22Rv1 (cell line): Measurements from ENCODE around the gene RHBDF2.

Experiments
- H3K27ac ChIP-seq: fragments of 450-650 bp; 2 replicates; pipeline ENCODE4 v1.5.1; 2017
- ZFX ChIP-seq: fragments of 450-650 bp; IDR thresholded peaks from 2 replicates; pipeline ENCODE4 v1.6.1; 2017; ENCODE audit warnings: antibody characterized with exemption, borderline replicate concordance
- TF ChIP-seq, protein P1 (sequence below): fragments of 450-650 bp; IDR thresholded peaks from 2 replicates; pipeline ENCODE4 v1.5.1; 2017; ENCODE audit warnings: mild to moderate bottlenecking

The RHBDF2 gene

GRCh38 chr17:76473541-76473985, 27.7 kb downstream of the RHBDF2 start:
- H3K27ac ChIP-seq: no peak overlapping the region
- TF ChIP-seq ZFX: no peak
- TF ChIP-seq, protein P1, sequence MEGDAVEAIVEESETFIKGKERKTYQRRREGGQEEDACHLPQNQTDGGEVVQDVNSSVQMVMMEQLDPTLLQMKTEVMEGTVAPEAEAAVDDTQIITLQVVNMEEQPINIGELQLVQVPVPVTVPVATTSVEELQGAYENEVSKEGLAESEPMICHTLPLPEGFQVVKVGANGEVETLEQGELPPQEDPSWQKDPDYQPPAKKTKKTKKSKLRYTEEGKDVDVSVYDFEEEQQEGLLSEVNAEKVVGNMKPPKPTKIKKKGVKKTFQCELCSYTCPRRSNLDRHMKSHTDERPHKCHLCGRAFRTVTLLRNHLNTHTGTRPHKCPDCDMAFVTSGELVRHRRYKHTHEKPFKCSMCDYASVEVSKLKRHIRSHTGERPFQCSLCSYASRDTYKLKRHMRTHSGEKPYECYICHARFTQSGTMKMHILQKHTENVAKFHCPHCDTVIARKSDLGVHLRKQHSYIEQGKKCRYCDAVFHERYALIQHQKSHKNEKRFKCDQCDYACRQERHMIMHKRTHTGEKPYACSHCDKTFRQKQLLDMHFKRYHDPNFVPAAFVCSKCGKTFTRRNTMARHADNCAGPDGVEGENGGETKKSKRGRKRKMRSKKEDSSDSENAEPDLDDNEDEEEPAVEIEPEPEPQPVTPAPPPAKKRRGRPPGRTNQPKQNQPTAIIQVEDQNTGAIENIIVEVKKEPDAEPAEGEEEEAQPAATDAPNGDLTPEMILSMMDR: peak; percentile 38; the same call in 1 of the 2 replicates

DNA sequence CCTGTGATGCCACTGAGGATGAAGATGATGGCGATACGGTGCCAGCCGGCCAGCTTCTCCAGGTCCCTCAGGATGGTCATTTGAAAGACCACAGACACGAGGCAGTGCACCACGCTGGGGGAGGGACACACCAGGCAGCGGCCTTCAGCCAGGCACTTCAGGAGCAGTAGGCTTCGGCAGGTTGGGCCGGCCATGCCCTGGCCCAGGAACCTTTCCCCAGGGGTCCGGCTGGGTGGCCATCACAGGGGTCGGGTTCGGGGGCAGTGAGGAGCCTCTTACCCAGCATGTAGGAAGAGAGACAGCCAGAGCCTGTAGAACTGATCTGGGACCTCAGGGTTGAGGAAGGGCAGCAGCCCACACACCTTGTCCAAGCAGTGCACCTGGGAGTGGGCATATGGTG, 28.5 kb downstream of the RHBDF2 start:
- TF ChIP-seq, protein P1: no peak
- no peak for TF ChIP-seq ZFX
- no peak overlapping the region for H3K27ac ChIP-seq

GRCh38 chr17:76472258-76472645, 29.0 kb downstream of the RHBDF2 start:
- TF ChIP-seq ZFX: no peak
- TF ChIP-seq, protein P1: no peak
- H3K27ac ChIP-seq: no peak overlapping the region

DNA sequence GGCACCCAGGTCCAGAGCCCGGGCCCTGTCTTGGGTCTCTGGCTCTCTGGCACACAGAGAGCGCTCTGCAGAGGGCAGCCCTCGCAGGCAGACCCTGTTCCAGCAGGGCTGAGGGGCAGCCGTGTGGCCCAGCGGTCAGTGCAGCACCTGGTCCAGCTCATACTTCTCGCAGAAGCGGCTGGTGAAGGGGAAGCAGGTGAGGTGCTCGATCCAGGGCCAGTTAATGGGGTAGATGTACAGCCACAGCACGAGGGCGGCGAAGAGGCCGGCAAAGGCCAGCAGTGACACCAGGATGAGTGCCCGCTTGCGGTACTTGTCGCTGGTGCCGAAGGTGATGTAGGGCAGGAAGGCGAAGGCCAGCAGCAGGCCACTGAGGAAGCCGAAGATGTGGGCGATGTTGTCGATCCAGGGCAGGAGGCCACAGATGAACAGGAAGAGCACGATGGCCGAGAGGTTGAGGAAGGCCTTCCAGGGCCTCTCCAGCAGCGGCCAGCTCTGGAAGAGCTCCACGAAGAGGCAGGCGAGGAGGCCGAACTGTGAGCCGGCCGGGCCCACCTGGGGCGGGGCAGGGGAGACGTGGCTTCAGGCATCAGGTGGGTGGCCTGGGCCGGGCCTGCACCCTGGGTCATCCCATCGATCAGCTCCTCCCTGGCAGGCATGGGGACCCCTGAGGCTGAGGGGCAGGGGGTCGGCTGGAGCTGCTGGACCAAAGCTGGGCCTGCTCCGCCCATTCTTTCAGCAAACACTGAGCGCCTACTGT, 29.5 kb downstream of the RHBDF2 start:
- no peak for TF ChIP-seq ZFX
- TF ChIP-seq, protein P1: no peak
- H3K27ac ChIP-seq: no peak overlapping the region

DNA sequence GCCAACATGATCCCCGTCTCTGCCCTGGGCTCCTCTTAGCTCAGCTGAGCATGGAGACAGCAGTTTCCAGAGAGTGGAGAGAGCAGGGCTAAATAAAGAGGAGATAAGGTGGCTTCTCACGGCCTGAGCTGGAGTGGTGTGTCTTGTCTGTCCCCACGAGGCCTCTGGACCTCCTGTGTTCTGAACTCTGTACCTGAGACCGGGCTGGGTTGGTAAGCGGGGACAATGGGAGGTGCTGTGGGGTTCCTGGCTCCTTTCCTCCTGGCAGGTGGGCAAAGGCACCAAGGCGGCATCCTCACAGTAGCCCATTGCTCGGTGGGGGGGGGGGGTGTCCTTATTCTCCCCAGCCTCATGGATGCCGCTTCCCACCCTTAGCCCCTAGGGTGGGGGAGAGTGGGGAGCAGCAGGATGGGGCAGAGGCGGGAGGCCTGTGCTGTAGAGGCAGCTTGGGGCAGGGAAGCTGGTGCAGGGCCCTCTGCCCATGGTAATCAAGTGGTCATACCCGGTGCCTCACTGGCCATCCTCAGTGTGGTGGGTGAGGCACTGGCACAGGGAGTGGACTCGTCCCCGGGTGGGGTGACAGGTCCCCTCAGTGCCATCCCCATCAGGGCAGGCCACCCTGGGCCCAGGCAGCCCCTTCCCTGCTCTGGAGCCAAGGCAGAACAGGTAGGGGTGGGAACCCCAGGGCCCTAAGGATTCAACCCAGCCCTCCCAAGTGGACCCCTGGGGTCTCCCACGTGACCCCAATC, 31.1 kb downstream of the RHBDF2 start:
- no peak overlapping the region for H3K27ac ChIP-seq
- TF ChIP-seq, protein P1: no peak
- no peak for TF ChIP-seq ZFX

- H3K27ac ChIP-seq: no peak overlapping the region
- no peak for TF ChIP-seq ZFX
- TF ChIP-seq, protein P1: no peak
Measured at GRCh38 chr17:76469076-76469990, 31.9 kb downstream of the RHBDF2 start.

DNA sequence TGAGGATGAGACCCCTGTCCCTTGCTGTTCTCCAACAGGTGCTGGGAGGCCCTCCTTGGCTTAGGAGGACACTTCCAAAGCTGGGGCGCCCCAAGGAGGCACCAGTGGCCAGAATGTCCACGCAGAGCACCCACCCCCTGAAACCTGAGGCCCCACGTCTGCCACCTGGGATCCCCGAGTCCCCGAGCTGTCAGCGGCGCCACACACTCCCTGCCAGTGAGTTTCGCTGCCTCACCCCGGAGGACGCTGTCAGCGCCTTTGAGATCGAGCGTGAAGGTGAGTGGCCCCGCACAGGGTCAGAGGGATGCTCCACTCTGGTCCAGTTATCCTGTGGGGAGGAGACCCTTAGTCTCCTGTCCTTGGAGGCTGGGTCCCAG, 32.6 kb downstream of the RHBDF2 start:
- TF ChIP-seq, protein P1: no peak
- TF ChIP-seq ZFX: no peak

More for the DNA sequence above, 32.6 kb downstream of the RHBDF2 start:
- H3K27ac ChIP-seq: no peak overlapping the region
